ENCODE results near the gene ARHGAP25. TPM values are rescaled to one million over a fixed set of nuclear protein-coding genes. Genes with fewer than 3 reads are reported as not detected.

ARHGAP25 gene
- total RNA-seq, 1 donor: 3.0 TPM

GRCh38 chr2:68716604-68717304 lies 17.9 kb upstream of the ARHGAP25 start:
- TF ChIP-seq CTCF (IDR thresholded peaks at IDR 0.05; ENCODE audit: insufficient read depth, low read depth, low read length): no peak
- no peak overlapping the region for H3K4me3 ChIP-seq (ENCODE audit: low read depth, low read length)
- DNase-seq (ENCODE audit: low read depth): no peak

GRCh38 chr2:68717305-68717661 lies 17.3 kb upstream of the ARHGAP25 start:
- no peak overlapping the region for H3K4me3 ChIP-seq (ENCODE audit: low read depth, low read length)
- no peak for TF ChIP-seq CTCF (IDR thresholded peaks at IDR 0.05; ENCODE audit: insufficient read depth, low read depth, low read length)
- DNase-seq (ENCODE audit: low read depth): no peak

GRCh38 chr2:68719912-68720311 lies 14.7 kb upstream of the ARHGAP25 start:
- H3K4me3 ChIP-seq (ENCODE audit: low read depth, low read length): no peak overlapping the region
- DNase-seq (ENCODE audit: low read depth): no peak

GRCh38 chr2:68720665-68721064 lies 13.9 kb upstream of the ARHGAP25 start:
- no peak for TF ChIP-seq CTCF (IDR thresholded peaks at IDR 0.05; ENCODE audit: insufficient read depth, low read depth, low read length)
- no peak for DNase-seq (ENCODE audit: low read depth)
- no peak overlapping the region for H3K4me3 ChIP-seq (ENCODE audit: low read depth, low read length)

More at GRCh38 chr2:68719912-68720311, 14.7 kb upstream of the ARHGAP25 start:
- no peak for TF ChIP-seq CTCF (IDR thresholded peaks at IDR 0.05; ENCODE audit: insufficient read depth, low read depth, low read length)

- no peak for TF ChIP-seq CTCF (IDR thresholded peaks at IDR 0.05; ENCODE audit: insufficient read depth, low read depth, low read length)
- H3K4me3 ChIP-seq (ENCODE audit: low read depth, low read length): no peak overlapping the region
- no peak for DNase-seq (ENCODE audit: low read depth)
Observed at GRCh38 chr2:68721482-68722101, 13.0 kb upstream of the ARHGAP25 start.

GRCh38 chr2:68722712-68723111 lies 11.9 kb upstream of the ARHGAP25 start:
- H3K4me3 ChIP-seq (ENCODE audit: low read depth, low read length): no peak overlapping the region
- TF ChIP-seq CTCF (IDR thresholded peaks at IDR 0.05; ENCODE audit: insufficient read depth, low read depth, low read length): peak; percentile 21
- no peak for DNase-seq (ENCODE audit: low read depth)

Data from fibroblast of villous mesenchyme (primary cell).